Measurements from ENCODE around the gene TCAIM.
"Not testable (repeated sequence)": the region's sequence is repeated elsewhere in the genome, so short reads cannot be mapped to it uniquely, and the experiment has no call there.

Gene TCAIM

DNA sequence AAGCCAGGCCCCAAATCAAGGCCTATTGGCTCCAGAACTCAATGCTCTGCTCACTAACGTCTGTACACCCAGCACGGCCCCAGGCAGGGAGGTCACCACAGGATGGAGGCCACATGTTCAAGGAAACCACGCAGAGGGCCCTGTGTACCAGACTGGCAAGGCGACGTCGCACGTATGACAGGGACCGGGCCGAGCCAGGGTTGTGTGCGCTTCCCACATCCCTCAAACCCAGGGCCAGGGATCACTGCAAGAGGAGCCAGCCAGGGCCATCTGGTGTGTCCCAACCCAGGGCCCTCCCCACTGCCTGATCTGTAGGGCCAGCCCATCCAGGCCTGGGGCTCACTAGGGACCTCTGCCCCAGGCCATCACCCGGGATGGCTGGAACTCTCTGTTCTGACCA is 76.9 kb downstream of the TCAIM start:
- DNase-seq (ENCODE audit: low read depth, low spot score): no peak

GRCh38 chr3:44416031-44417030 is 77.8 kb downstream of the TCAIM start:
- DNase-seq (ENCODE audit: low read depth, low spot score): no peak

DNA sequence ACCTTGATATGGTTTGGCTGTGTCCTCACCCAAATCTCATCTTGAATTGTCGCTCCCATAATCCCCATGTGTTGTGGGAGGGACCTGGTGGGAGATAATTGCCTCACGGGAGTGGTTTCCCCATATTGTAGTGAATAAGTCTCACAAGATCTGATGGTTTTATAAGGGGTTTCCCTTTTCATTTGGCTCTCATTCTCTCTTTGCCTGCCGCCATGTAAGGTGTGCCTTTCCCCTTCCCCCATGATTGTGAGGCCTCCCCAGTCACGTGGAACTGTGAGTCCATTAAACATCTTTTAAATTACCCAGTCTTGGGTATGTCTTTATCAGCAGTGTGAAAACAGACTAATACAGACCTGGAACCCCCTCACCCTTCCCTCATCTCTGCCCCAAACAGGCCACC is 79.6 kb downstream of the TCAIM start:
- not testable (repeated sequence) for DNase-seq (ENCODE audit: low read depth, low spot score)

- no peak for DNase-seq (ENCODE audit: low read depth, low spot score)
Measured at GRCh38 chr3:44418549-44418948, 80.0 kb downstream of the TCAIM start.

DNA sequence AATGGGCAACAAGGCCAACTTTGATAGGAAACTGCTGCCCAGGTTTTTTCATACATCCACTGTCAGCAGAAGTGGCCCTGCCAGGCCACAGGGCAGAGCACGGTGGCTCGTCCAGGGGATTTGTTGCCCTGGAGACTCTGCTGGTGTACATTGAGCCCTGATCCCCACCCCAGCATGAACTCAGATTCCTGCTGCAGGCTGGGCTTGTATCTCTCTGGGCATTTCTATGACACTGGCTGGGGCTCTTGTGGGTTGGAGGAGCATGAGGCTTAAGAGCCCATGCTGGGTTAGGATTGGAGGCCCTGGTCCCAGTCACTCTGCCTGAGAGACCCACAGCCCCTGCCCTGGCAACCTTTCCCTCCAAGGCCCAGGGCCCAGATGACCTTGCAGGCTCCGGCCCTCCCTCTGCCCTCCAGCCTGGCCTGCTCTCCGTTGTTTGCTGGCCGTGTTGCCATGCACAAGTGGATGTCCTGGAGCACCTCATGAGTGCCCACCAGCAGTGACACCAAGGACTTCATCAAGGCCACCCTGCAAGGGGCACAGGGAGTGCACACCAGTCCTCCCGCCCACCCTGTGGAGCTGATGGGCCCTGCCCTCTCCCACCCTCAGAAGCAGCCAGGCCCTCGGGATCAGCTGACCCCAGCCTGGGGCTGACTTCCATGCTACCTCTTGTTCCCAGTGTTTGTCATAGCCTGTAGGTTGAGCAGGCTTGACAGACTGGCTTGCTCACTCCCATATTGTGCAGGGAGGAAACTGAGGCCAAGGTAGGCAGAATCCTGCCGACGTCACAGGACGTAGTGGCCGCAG is 80.8 kb downstream of the TCAIM start:
- no peak for DNase-seq (ENCODE audit: low read depth, low spot score)

DNA sequence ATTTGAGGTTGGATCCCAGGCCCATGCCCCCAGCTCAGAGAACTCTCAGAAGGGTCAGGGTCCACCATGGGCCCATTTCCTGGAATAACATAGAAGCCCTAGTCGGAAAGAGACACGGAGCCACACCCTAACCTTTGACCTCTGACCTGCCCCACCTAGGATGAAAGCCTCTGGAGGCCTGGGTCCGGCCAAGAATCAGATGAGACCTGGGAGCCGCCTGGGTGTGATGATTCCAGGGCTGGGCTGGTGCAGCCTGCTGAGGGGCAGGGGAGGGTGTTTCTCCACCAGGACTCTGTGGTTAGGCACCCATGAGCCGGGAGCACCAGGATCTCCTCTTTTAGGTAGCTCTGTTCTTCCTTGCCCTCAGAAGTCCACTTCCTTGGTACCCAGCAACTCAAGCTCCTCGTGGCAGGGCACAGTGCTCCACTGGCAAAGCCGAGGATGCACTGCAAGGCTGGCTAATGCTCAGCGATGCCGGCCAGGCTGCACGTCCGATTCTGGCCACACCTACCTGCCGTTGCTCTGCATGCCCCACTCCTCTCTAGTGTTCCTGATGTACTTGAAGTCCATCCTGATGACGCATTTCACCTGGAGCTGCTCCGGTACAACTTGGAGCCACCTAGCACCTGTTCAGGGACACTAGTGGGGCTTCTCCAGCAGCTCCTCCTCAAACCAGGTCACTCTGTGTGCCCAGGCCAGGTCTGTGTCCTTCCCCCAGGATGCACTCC is 81.5 kb downstream of the TCAIM start:
- DNase-seq (ENCODE audit: low read depth, low spot score): no peak

DNA sequence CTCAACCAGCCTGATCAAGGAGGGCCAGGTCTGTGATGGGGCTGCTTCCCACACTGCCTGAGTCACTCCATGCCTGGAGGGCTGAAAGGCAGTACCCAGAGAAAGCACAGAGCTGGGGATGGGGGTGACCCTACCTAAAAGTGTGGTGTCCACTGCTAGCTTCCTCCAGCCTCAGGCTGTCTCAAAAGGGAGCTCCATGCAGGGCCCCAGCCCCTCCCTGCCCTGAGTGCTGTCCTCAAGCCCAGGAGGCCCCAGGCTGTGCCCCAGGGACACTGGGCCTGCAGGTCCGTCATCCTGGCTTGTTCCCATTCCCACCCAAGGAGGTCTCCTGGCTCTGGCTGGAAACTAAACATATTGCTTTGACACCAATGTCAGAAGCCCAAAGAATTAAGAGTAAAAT is 82.1 kb downstream of the TCAIM start:
- DNase-seq (ENCODE audit: low read depth, low spot score): no peak

- DNase-seq (ENCODE audit: low read depth, low spot score): no peak
Measured at GRCh38 chr3:44421280-44421679, 82.7 kb downstream of the TCAIM start.

- DNase-seq (ENCODE audit: low read depth, low spot score): no peak
Measured at GRCh38 chr3:44424758-44425157, 86.2 kb downstream of the TCAIM start.

DNA sequence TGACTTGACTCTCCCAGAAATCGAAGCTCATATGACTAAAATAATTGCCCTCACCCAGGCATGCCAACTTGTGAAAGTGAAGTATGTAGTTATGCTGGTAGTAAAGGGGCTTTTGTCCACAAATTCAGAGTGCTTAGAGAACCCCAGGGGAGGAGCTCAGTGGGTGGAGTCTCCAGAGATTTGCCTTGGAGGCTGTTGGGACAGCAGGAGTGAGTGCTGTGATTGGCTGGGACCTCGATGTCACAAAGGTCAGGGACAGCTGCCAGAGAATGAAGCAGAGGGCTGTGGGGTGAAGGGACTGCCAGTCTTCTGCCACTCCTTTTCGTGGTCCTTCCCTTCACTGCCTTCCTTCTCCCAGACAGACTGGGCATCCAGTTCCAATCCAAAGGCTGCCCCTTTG is 89.1 kb downstream of the TCAIM start:
- DNase-seq (ENCODE audit: low read depth, low spot score): peak; percentile 26

DNA sequence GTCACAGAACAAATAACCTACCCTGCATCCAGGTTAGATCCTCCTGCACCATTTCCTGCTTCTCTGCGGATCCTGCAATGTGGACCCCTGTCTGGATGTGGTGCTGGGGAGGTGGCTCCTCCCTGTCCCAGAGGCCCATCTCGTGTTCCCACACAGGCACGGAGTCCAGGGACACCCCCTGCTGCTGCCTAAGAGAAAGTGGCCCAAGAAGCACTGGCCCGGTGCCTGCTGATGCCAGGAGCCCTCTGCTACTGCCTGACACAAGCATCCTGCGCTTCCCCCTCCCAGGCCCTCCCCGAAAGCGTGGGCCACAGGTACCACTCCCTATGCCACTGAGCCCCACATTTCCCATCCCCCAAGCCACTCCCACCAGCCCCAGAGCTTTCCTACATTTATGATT is 90.3 kb downstream of the TCAIM start:
- DNase-seq (ENCODE audit: low read depth, low spot score): no peak

DNA sequence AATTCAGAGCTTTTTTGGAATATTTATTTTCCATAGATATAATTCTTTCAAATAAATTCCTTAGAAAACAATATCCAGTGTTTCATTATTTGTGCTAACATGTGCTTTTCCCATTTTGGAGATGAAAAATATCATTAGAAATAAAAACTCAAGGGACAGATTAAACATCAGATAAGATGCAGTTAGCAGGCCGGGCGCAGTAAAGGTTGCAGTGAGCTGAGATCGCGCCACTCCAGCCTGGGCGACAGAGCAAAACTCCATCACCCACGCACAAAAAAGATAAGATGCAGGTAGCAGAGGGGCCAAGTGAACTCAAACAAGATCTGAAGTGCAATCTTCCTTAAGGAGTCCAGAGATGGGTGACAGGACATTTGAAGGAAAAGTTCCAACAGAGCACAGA is 90.9 kb downstream of the TCAIM start:
- no peak for DNase-seq (ENCODE audit: low read depth, low spot score)

DNA sequence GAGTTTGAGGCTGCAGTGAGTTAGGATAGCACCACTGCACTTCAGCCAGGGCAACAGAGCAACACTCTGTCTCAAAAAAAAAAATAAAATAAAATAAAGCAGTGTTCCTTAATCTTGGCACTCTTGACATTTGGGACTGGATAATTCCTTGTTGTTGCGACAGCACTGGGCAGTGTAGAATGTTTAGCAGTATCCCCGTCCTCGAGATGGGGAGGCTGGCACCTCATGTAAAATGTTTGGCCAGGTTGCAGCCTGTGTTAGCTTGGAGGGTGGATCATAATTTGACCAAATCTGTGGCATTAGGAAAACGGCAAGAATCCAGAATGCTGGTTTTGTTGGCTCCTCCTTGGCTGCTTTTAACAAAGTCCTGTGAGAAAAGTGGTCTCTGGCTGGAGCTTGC is 91.9 kb downstream of the TCAIM start:
- DNase-seq (ENCODE audit: low read depth, low spot score): no peak

GRCh38 chr3:44434834-44435510 is 96.4 kb downstream of the TCAIM start:
- DNase-seq (ENCODE audit: low read depth, low spot score): no peak

DNA sequence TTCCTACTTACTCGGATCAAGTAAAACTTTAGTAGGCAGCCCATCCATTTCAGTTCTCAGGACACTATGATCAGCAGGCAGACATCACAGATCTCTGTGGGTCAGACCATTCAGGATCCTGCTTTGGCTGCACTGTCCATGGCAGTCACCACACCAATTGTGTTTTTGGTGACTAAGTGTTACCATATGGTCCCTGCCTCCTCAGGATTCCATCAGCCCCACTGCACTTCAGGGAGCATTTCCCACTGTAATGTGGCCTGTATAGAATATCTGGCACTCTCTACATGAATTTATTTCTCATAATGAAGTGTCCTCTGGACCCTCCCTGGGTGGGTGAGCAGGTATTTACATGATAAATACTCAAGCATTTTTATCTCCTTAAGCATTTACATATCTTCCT is 97.6 kb downstream of the TCAIM start:
- no peak for DNase-seq (ENCODE audit: low read depth, low spot score)

DNA sequence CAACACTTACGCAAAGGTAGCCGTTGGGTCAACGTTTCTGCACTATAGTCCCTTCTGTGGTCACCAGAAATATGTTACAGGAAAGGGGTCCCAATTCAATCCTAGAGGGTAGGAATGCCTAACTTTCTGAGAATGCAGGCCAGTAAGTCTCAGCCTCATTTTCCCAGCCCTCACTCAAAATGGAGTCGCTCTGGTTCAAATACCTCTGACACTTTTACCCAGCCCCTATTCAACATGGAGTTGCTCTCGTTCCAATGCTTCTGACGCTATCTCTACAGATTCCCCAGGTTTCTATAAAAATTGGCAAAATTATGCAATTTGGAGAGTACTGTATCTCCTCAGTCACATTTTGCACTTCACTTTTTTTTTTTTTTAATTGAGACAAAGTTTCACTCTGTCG is 99.2 kb downstream of the TCAIM start:
- DNase-seq (ENCODE audit: low read depth, low spot score): no peak

DNA sequence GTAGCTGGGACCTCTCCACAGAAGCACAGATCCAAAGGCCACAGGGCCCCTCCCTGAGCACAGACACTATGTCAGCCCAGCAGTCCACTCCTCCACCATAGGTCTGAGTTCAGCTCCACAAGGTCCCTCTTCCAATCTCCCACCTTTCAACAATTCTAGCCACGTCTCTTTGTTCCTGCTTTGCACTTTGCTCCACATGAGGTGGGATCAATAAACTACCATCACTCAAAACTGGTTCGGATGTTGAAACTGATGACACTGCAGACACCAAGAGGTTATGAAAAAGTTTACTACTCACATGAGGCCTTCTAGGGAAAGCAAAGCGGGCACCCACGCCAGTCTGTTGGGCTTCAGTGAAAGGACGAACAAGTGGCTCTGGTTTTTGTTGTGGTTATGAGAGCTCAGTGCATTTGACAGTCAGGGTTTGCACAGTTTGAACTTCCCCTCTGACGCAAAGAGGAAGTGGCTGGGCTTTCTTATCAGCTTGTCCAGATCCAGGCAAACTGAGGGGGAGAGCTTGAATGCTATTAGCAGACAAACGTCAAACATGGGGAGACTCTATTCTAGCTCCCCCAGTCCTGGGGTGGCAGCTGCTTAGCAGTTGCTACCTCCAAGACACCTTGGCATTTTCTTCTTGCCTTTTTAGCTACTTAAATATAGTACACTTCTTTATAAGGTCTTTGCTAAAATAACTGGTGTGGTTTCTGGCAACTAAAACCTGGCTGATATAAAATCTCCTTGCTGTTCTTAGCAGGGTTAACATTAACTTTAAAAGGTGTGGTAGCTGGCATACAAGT is 101.1 kb downstream of the TCAIM start:
- DNase-seq (ENCODE audit: low read depth, low spot score): peak; percentile 40

DNA sequence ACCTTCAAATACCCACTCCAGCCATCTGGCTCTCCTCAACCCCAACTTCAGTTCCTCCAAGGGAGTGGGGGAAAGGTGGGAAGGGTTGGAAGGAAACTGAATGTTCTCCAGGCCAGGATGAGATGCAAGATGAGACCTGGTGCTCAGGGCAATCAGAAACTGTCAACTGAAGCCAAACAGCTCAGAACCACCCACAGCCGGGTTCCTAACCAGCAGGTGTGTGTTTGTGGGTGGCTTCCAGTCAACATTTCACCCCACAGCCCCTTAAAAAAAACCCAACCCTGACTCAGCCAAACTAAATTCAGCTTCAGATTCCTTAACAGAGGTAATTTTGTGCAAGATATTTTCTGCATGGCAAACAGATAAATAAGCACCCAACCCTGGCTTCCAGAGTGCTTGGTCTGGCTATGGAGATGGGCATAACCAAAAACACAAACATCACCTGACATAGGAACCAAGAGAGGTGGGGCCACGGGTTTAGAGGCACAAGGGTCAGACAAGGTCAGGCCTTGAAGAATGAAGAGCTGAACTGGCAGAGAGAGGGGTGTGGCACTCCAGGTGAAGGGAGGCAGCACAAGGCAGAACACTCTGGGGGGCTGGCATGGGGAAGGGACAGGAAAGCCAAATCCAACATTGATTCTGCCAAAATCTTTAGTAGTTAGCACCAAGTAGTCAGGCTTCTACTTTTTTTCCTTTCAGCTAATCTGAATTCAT is 104.2 kb downstream of the TCAIM start:
- DNase-seq (ENCODE audit: low read depth, low spot score): no peak

GRCh38 chr3:44444437-44444836 is 105.9 kb downstream of the TCAIM start:
- DNase-seq (ENCODE audit: low read depth, low spot score): no peak

Measured in ELF-1 (cell line).